H1 (cell line): ENCODE data around the gene BMP4. TPM values are rescaled to one million over a fixed set of nuclear protein-coding genes. Genes with fewer than 3 reads are reported as not detected.

Experiments
- CTCF ChIA-PET: fragments of 300-600 bp; sonication (Branson Sonifier 250); formaldehyde crosslinking; loops from one replicate; lab custom pipeline; 2021; ENCODE audit not compliant: partially characterized antibody; lab: Charles Lee
- POLR2A ChIA-PET: fragments of 300-600 bp; sonication (Branson Sonifier 250); formaldehyde crosslinking; loops from one replicate; lab custom pipeline; 2021; ENCODE audit warnings: inconsistent platforms; ENCODE audit not compliant: partially characterized antibody; lab: Charles Lee
- DNase-seq, 2 experiments: peaks; one replicate each; pipeline versions ENCODE4 v3.0.0 to v3.0.0-alpha.2; 2010 to 2022; ENCODE audit warnings: low spot score in 2 of 2, low read depth in 1 of 2, mixed read lengths in 1 of 2
- FAIRE-seq: peaks from 2 replicates; lab custom pipeline; 2011; peaks lifted over from hg19 to GRCh38; lab: Jason Lieb, UNC
- H2AFZ ChIP-seq: 2 replicates; pipeline ENCODE4 v1.8.1; 2012; ENCODE audit warnings: low read length, inconsistent platforms
- H2AK5ac ChIP-seq: 2 replicates; pipeline ENCODE4 v1.6.1; 2013; ENCODE audit warnings: low read depth, low read length
- H2BK120ac ChIP-seq: replicated peaks from 2 replicates; pipeline ENCODE3; 2013; ENCODE audit warnings: low read depth, low read length, inconsistent platforms
- H2BK12ac ChIP-seq: 2 replicates; pipeline ENCODE4 v1.6.1; 2013; ENCODE audit warnings: low read depth, low read length
- H2BK15ac ChIP-seq: 2 replicates; pipeline ENCODE4 v1.6.1; 2013; ENCODE audit warnings: low read length
- H2BK20ac ChIP-seq: 2 replicates; pipeline ENCODE4 v1.6.1; 2013; ENCODE audit warnings: low read length
- H2BK5ac ChIP-seq: 2 replicates; pipeline ENCODE4 v1.6.1; 2013; ENCODE audit warnings: low read depth, low read length
- H3K14ac ChIP-seq: 2 replicates; pipeline ENCODE4 v1.6.1; 2013; ENCODE audit warnings: inconsistent platforms; ENCODE audit not compliant: insufficient read length
- H3K18ac ChIP-seq: 2 replicates; pipeline ENCODE4 v1.6.1; 2013; ENCODE audit warnings: low read length; ENCODE audit errors: extremely low read depth
- H3K23ac ChIP-seq: 2 replicates; pipeline ENCODE4 v1.6.1; 2013; ENCODE audit warnings: inconsistent platforms; ENCODE audit not compliant: insufficient read length
- H3K23me2 ChIP-seq: 2 replicates; pipeline ENCODE4 v1.6.1; 2013; ENCODE audit warnings: low read depth, low read length
- H3K27ac ChIP-seq: 2 replicates; pipeline ENCODE4 v1.6.1; 2011; ENCODE audit warnings: low read depth, low read length, inconsistent platforms
- H3K27me3 ChIP-seq, 4 experiments: replicated peaks in 1 of 4; 1 replicate in 1 of 4; 2 replicates in 3 of 4; pipeline versions ENCODE4 v1.6.1 to v1.8.1; 2011 to 2013; ENCODE audit warnings: low read length in 3 of 4, mild to moderate bottlenecking in 3 of 4, inconsistent platforms in 2 of 4, mixed read lengths in 2 of 4, moderate library complexity in 1 of 4; ENCODE audit not compliant: control insufficient read depth in 3 of 4, insufficient read depth in 3 of 4; ENCODE audit errors: extremely low read depth in 1 of 4
- H3K36me3 ChIP-seq, 4 experiments: 2 replicates each; pipeline versions ENCODE4 v1.6.1 to v1.8.1; 2011 to 2013; ENCODE audit warnings: mild to moderate bottlenecking in 4 of 4, low read length in 3 of 4, moderate library complexity in 2 of 4, control low read depth in 1 of 4, inconsistent platforms in 1 of 4; ENCODE audit not compliant: insufficient read depth in 4 of 4, control insufficient read depth in 2 of 4
- H3K4ac ChIP-seq: replicated peaks from 2 replicates; pipeline ENCODE3; 2013; ENCODE audit warnings: low read length, low read depth, mixed read lengths, inconsistent platforms; ENCODE audit not compliant: insufficient read length
- H3K4me1 ChIP-seq, 4 experiments: replicated peaks in 1 of 4; 1 replicate in 1 of 4; 2 replicates in 3 of 4; pipeline versions ENCODE4 v1.6.1 to v1.8.1; 2011 to 2013; ENCODE audit warnings: low read length in 3 of 4, inconsistent platforms in 2 of 4, mixed read lengths in 1 of 4; ENCODE audit not compliant: insufficient read depth in 4 of 4, control insufficient read depth in 3 of 4
- H3K4me2 ChIP-seq, 2 experiments: 2 replicates each; pipeline versions ENCODE4 v1.6.1 to v1.8.1; 2011 to 2013; ENCODE audit warnings: low read depth in 2 of 2, low read length in 2 of 2, control low read depth in 1 of 2, inconsistent platforms in 1 of 2, mild to moderate bottlenecking in 1 of 2; ENCODE audit not compliant: insufficient read depth in 1 of 2
- H3K4me3 ChIP-seq, 4 experiments: fragments of 200-600, 300-600 bp in 1 of 4; sonication (generic), shearing (Covaris generic), sonication (Bioruptor Twin) in 1 of 4; 2 replicates each; pipeline versions ENCODE4 v1.5.1 to v1.8.1; 2011 to 2016; ENCODE audit warnings: low read length in 4 of 4, low read depth in 3 of 4, control low read depth in 2 of 4, inconsistent platforms in 2 of 4, mild to moderate bottlenecking in 2 of 4, mixed read lengths in 1 of 4, moderate library complexity in 1 of 4; ENCODE audit not compliant: insufficient read depth in 2 of 4; ENCODE audit errors: extremely low read depth in 1 of 4
- H3K56ac ChIP-seq: replicated peaks from 2 replicates; pipeline ENCODE3; 2013; ENCODE audit warnings: low read depth, mild to moderate bottlenecking, mixed read lengths, low read length, inconsistent platforms; ENCODE audit not compliant: insufficient read length
- H3K79me1 ChIP-seq: 2 replicates; pipeline ENCODE4 v1.6.1; 2013; ENCODE audit warnings: low read depth, low read length, control low read depth
- H3K79me2 ChIP-seq, 2 experiments: 2 replicates each; pipeline versions ENCODE4 v1.6.1 to v1.8.1; 2012 to 2013; ENCODE audit warnings: low read length in 2 of 2, mild to moderate bottlenecking in 2 of 2, inconsistent platforms in 1 of 2; ENCODE audit not compliant: insufficient read depth in 2 of 2, control insufficient read depth in 1 of 2
- H3K9ac ChIP-seq, 4 experiments: replicated peaks in 1 of 4; 1 replicate in 1 of 4; 2 replicates in 3 of 4; pipeline versions ENCODE4 v1.6.1 to v1.8.1; 2011 to 2013; ENCODE audit warnings: low read depth in 3 of 4, low read length in 3 of 4, control low read depth in 2 of 4, mild to moderate bottlenecking in 2 of 4, moderate library complexity in 2 of 4, inconsistent platforms in 1 of 4; ENCODE audit errors: extremely low read depth in 1 of 4
- H3K9me3 ChIP-seq, 2 experiments: 2 replicates each; pipeline versions ENCODE4 v1.6.1 to v1.8.1; 2012 to 2013; ENCODE audit warnings: mild to moderate bottlenecking in 2 of 2, moderate library complexity in 2 of 2, control low read depth in 1 of 2, inconsistent platforms in 1 of 2, low read depth in 1 of 2, low read length in 1 of 2, mixed read lengths in 1 of 2; ENCODE audit not compliant: insufficient read depth in 2 of 2
- H4K20me1 ChIP-seq, 2 experiments: replicated peaks in 1 of 2; 2 replicates each; pipeline versions ENCODE3 to v1.8.1; 2011 to 2013; ENCODE audit warnings: inconsistent platforms in 2 of 2, low read length in 2 of 2, mild to moderate bottlenecking in 1 of 2; ENCODE audit not compliant: insufficient read depth in 2 of 2, control insufficient read depth in 1 of 2
- H4K5ac ChIP-seq: 2 replicates; pipeline ENCODE4 v1.6.1; 2013; ENCODE audit warnings: low read length, low read depth, mixed read lengths, inconsistent platforms; ENCODE audit not compliant: insufficient read length
- H4K8ac ChIP-seq: 2 replicates; pipeline ENCODE4 v1.8.0; 2013; ENCODE audit warnings: mild to moderate bottlenecking, moderate library complexity, low read length, inconsistent platforms; ENCODE audit not compliant: insufficient read depth; ENCODE audit errors: extremely low read depth
- H4K91ac ChIP-seq: replicated peaks from 2 replicates; pipeline ENCODE3; 2013; ENCODE audit warnings: low read length, mixed read lengths, inconsistent platforms; ENCODE audit not compliant: insufficient read length
- ASH2L ChIP-seq: fragments of 200-600, 300-600 bp; sonication (generic); IDR thresholded peaks from one replicate; pipeline ENCODE4 v1.7.1; 2017; ENCODE audit warnings: low read length
- BACH1 ChIP-seq: IDR thresholded peaks from 2 replicates; pipeline ENCODE4 v1.6.1; 2012; ENCODE audit warnings: low read length, improper control_type of control experiment
- CBX5 ChIP-seq: fragments of 300-800, 300-1000 bp; sonication (generic); IDR thresholded peaks from 2 replicates; pipeline ENCODE4 v1.7.1; 2016; ENCODE audit warnings: antibody characterized with exemption, low read length, low read depth
- CEBPB ChIP-seq: IDR thresholded peaks from 2 replicates; pipeline ENCODE4 v1.6.1; 2012; ENCODE audit warnings: low read depth, low read length
- CHD1 ChIP-seq: IDR thresholded peaks from 2 replicates; pipeline ENCODE4 v1.6.1; 2012; ENCODE audit warnings: low read depth, low read length, improper control_type of control experiment
- CHD2 ChIP-seq: IDR thresholded peaks from 2 replicates; pipeline ENCODE4 v1.6.1; 2012; ENCODE audit warnings: low read length, improper control_type of control experiment
- JUN ChIP-seq: IDR thresholded peaks from 2 replicates; pipeline ENCODE4 v1.6.1; 2011; ENCODE audit warnings: low read depth, mild to moderate bottlenecking, improper control_type of control experiment, low read length
- NRF1 ChIP-seq: IDR thresholded peaks from 2 replicates; pipeline ENCODE4 v1.6.1; 2011; ENCODE audit warnings: mild to moderate bottlenecking, low read depth, low read length, improper control_type of control experiment
- TBP ChIP-seq: IDR thresholded peaks from 2 replicates; pipeline ENCODE4 v1.6.1; 2011; ENCODE audit warnings: low read depth, low read length, improper control_type of control experiment
- WGBS, 2 experiments: shearing (Covaris generic) in 1 of 2; methylation state at CpG; one replicate each; pipeline versions ENCODE4 v1.1.6 to v1.1.7; 2013 to 2015; ENCODE audit warnings: low lambda C conversion rate in 2 of 2, mixed read lengths in 2 of 2, inconsistent platforms in 1 of 2, low coverage in 1 of 2, missing lambda C conversion rate in 1 of 2; ENCODE audit not compliant: insufficient replicate concordance in 2 of 2, insufficient coverage in 1 of 2, insufficient read length in 1 of 2; ENCODE audit errors: extremely low coverage in 1 of 2, missing lambda C conversion rate in 1 of 2; 5-methylcytosine and 5-hydroxymethylcytosine counted together
- polyA plus RNA-seq, 7 experiments: library from polyadenylated mRNA; depleted of rRNA in 3 of 7; stranded (reverse) in 5 of 7; unstranded in 2 of 7; fragments of >200 nt in 5 of 7; fragments of 200-250 nt in 2 of 7; gene quantifications; 1 replicate in 5 of 7; 2 replicates in 1 of 7; 4 replicates in 1 of 7; pipeline versions ENCODE4 v1.2.1 to v1.2.3, GENCODE V29; 2011 to 2013; ENCODE audit warnings: missing spikeins in 2 of 7, mixed read lengths in 2 of 7
- total RNA-seq: library from RNA; stranded (reverse); fragmentation: NEBNext Ultra II Directional; extraction: Animal tissue kit (Norgen Biotek cat#: 25700); gene quantifications from 2 replicates; pipeline ENCODE4 v1.2.1, GENCODE V29; 2021
- TF ChIP-seq, protein P1 (sequence below): IDR thresholded peaks from 2 replicates; pipeline ENCODE4 v1.6.1; 2012; ENCODE audit warnings: inconsistent platforms

BMP4 gene
- total and polyA plus RNA-seq, 2 of the 8 experiments (the other 6 are each of a cell fraction or from before 2014, with no cell fraction given) = 2.3 to 5.4 TPM

DNA sequence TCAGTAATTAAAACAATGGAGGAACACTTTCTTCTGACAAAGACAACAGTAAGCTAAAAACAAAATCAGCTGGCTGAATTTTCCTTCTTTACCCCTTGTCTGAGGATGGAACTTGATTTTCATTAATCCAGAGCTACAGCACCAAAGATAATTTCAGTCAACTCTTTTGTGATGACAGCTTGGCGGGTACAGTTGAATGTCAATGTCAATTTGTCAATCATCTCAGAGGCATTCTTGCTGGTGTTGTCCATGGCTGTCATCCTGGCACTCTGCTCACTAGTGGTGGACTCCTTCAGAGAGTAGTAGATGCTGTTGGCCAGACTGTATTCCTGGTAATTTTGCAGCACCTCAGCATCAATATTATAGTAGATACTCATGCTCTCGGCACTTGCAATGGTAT lies 34.4 kb upstream of the BMP4 start:
- no peak overlapping the region for H3K27ac ChIP-seq
- no peak overlapping the region for H2AK5ac ChIP-seq

More for the DNA sequence above, 34.4 kb upstream of the BMP4 start:
- H3K23ac ChIP-seq = no peak overlapping the region
- POLR2A ChIA-PET = interaction anchor here (1.0 kb wide), 1 partner anchor 33 kb away, joined by 3 read pairs; no protein-coding TSS in a partner anchor
- no peaks in the 10 kb centered on the region for H3K79me2 ChIP-seq
- peaks cover 2 to 7% of the 10 kb centered on the region in 2 experiments; a peak in 2 of 4 replicates for H3K9me3 ChIP-seq
- TF ChIP-seq NRF1 (no peak), JUN (no peak), CHD2 (no peak), ASH2L (no peak), CHD1 (no peak), TBP (no peak), CBX5 (no peak), CEBPB (no peak), BACH1 (no peak)
- TF ChIP-seq, protein P1, sequence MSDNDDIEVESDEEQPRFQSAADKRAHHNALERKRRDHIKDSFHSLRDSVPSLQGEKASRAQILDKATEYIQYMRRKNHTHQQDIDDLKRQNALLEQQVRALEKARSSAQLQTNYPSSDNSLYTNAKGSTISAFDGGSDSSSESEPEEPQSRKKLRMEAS = no peak
- no peak overlapping the region for H3K9ac ChIP-seq
- H3K4ac ChIP-seq = no peak overlapping the region
- no peaks in the 10 kb centered on the region for H3K27me3 ChIP-seq
- H3K18ac ChIP-seq = no peak overlapping the region
- no peak overlapping the region for H4K5ac ChIP-seq
- no peaks in the 10 kb centered on the region for H3K79me1 ChIP-seq
- H2AFZ ChIP-seq = no peak overlapping the region
- H3K4me3 ChIP-seq = no peak overlapping the region
- H2BK15ac ChIP-seq = no peak overlapping the region
- DNase-seq = no peak
- no peak overlapping the region for H3K4me2 ChIP-seq
- H2BK120ac ChIP-seq = no peak overlapping the region
- no peak for FAIRE-seq
- H4K91ac ChIP-seq = no peak overlapping the region
- no peaks in the 10 kb centered on the region for H3K36me3 ChIP-seq
- H2BK5ac ChIP-seq = no peak overlapping the region
- WGBS, 2 experiments = 46% methylated on average over 2 of the region's 2 CpGs; no CpG with 5 or more reads in 1 of the 2 experiments
- CTCF ChIA-PET = interaction anchor here (2.5 kb wide), 1 partner anchor 10 kb away, joined by 12 read pairs; no protein-coding TSS in a partner anchor
- no peak overlapping the region for H4K8ac ChIP-seq
- peaks cover 0 to 3% (median 0%) of the 10 kb centered on the region in 4 experiments; a peak in 1 of 7 replicates for H3K4me1 ChIP-seq
- no peak overlapping the region for H2BK20ac ChIP-seq
- no peak overlapping the region for H2BK12ac ChIP-seq
- no peak overlapping the region for H3K56ac ChIP-seq
- no peak overlapping the region for H3K14ac ChIP-seq
- H4K20me1 ChIP-seq = no peaks in the 10 kb centered on the region
- no peaks in the 10 kb centered on the region for H3K23me2 ChIP-seq
